ENCODE measurements around the gene SCGB1D2.
"Not testable (repeated sequence)": the region's sequence is repeated elsewhere in the genome, so short reads cannot be mapped to it uniquely, and the experiment has no call there.

The SCGB1D2 gene

GRCh38 chr11:62242021-62242420 is at the start of gene SCGB1D2:
Gene SCGB1D2, plus strand, starts transcription at chr11:62242239. Its CDS starts 69 bp downstream, at chr11:62242308.
- DNase-seq = no peak

GRCh38 chr11:62193952-62194351 is 48.1 kb upstream of the SCGB1D2 start:
- no peak for DNase-seq

- not testable (repeated sequence) for DNase-seq
Observed at GRCh38 chr11:62195010-62195409, 47.0 kb upstream of the SCGB1D2 start.

GRCh38 chr11:62195945-62196344 is 46.1 kb upstream of the SCGB1D2 start:
- no peak for DNase-seq

GRCh38 chr11:62197400-62197799 is 44.6 kb upstream of the SCGB1D2 start:
- DNase-seq = not testable (repeated sequence)

- no peak for DNase-seq
Observed at GRCh38 chr11:62201376-62201775, 40.7 kb upstream of the SCGB1D2 start.

GRCh38 chr11:62202910-62203309 is 39.1 kb upstream of the SCGB1D2 start:
- no peak for DNase-seq

GRCh38 chr11:62204430-62204829 is 37.6 kb upstream of the SCGB1D2 start:
- no peak for DNase-seq

GRCh38 chr11:62205441-62205840 is 36.6 kb upstream of the SCGB1D2 start:
- no peak for DNase-seq

- not testable (repeated sequence) for DNase-seq
Observed at GRCh38 chr11:62206276-62207066, 35.6 kb upstream of the SCGB1D2 start.

GRCh38 chr11:62208785-62209144 is 33.3 kb upstream of the SCGB1D2 start:
- no peak for DNase-seq

GRCh38 chr11:62217191-62217748 is 24.8 kb upstream of the SCGB1D2 start:
- DNase-seq = peak; percentile 23

GRCh38 chr11:62221498-62221897 is 20.5 kb upstream of the SCGB1D2 start:
- no peak for DNase-seq

- DNase-seq = no peak
Observed at GRCh38 chr11:62223095-62223494, 18.9 kb upstream of the SCGB1D2 start.

GRCh38 chr11:62233730-62234129 is 8.3 kb upstream of the SCGB1D2 start:
- no peak for DNase-seq

GRCh38 chr11:62236187-62236586 is 5.9 kb upstream of the SCGB1D2 start:
- no peak for DNase-seq

- DNase-seq = no peak
Observed at GRCh38 chr11:62237499-62237898, 4.5 kb upstream of the SCGB1D2 start.

GRCh38 chr11:62238151-62238550 is 3.9 kb upstream of the SCGB1D2 start:
- no peak for DNase-seq

GRCh38 chr11:62241095-62241494 is 944 bp upstream of the SCGB1D2 start:
- no peak for DNase-seq

GRCh38 chr11:62245271-62245753 is 3.3 kb downstream of the SCGB1D2 start:
- DNase-seq = peak; percentile 41

GRCh38 chr11:62251698-62252097 is 9.7 kb downstream of the SCGB1D2 start:
- DNase-seq = no peak

- no peak for DNase-seq
Observed at GRCh38 chr11:62253999-62254542, 12.0 kb downstream of the SCGB1D2 start.

- peak; percentile 52 for DNase-seq
Observed at GRCh38 chr11:62256281-62256680, 14.2 kb downstream of the SCGB1D2 start.

- no peak for DNase-seq
Observed at GRCh38 chr11:62260261-62260953, 18.4 kb downstream of the SCGB1D2 start.
